Transverse colon (tissue), 3 donors: ENCODE data around the gene KPNA2.

ENCODE experiments used
- CTCF ChIP-seq, 5 experiments: fragments of 200-600 bp in 3 of 5; fragments of 450-650 bp in 2 of 5; sonication (generic) in 3 of 5; IDR thresholded peaks; 1 replicate in 2 of 5; 2 replicates in 3 of 5; pipeline ENCODE4 v1.5.1; 2016 to 2017; ENCODE audit warnings: antibody characterized with exemption in 5 of 5, inconsistent platforms in 3 of 5, mild to moderate bottlenecking in 2 of 5, moderate library complexity in 1 of 5
- POLR2A ChIP-seq: fragments of 450-650 bp; IDR thresholded peaks from one replicate; pipeline ENCODE4 v1.6.1; 2016; ENCODE audit warnings: antibody characterized with exemption, mild to moderate bottlenecking, moderate library complexity

- TF ChIP-seq CTCF (IDR thresholded peaks at IDR 0.05), result no peak
- TF ChIP-seq POLR2A, result no peak
Observed at GRCh38 chr17:68020409-68020756, 15.2 kb upstream of the KPNA2 start.
